A549 treated with Hydrocortisone at 1 μM for 4 hours (cell line): ENCODE measurements around the gene CBLB. TPM values are rescaled to one million over a fixed set of nuclear protein-coding genes. Genes with fewer than 3 reads are reported as not detected.

ENCODE experiments used
- total RNA-seq: library from RNA; stranded (reverse); fragments of 200-300 nt; extraction: Qiagen RNA extraction; gene quantifications from 5 replicates; pipeline ENCODE4 v1.2.3, GENCODE V29; 2022

The CBLB gene
- 12.4 to 18.1 TPM (median 15.6 TPM) in 5 replicates for total RNA-seq

GRCh38 chr3:105868742-105869530 is at the start of gene CBLB:
TSS of gene CBLB (minus strand) at chr3:105869012. CDS start at chr3:105867577, 1,435 bp downstream.

